Activated T-helper 17 cell treated with anti-CD3 and anti-CD28 coated beads, Interleukin-2, amount 50 U/mL, for 72 hours (primary cell): ENCODE results near the gene KLHL30. TPM values are rescaled to one million over a fixed set of nuclear protein-coding genes. Genes with fewer than 3 reads are reported as not detected.
A peak's percentile ranks its signal among the peaks of the same experiment; 100 is the strongest.
"Not testable (repeated sequence)": the region's sequence is repeated elsewhere in the genome, so short reads cannot be mapped to it uniquely, and the experiment has no call there.

Experiments
- ATAC-seq: fragments of 150-1000 bp; cut with Tn5 transposase; replicated peaks from 2 replicates; pipeline ENCODE4 v1.10.0; 2021; ENCODE audit warnings: mild to moderate bottlenecking, moderate library complexity
- H3K27ac Mint-ChIP-seq: one replicate; pipeline ENCODE4 v1.8.0; 2022; ENCODE audit warnings: mixed read lengths
- H3K27me3 Mint-ChIP-seq: one replicate; pipeline ENCODE4 v1.8.0; 2022; ENCODE audit warnings: mixed read lengths
- H3K36me3 Mint-ChIP-seq: one replicate; pipeline ENCODE4 v1.8.0; 2022; ENCODE audit warnings: low read depth, mild to moderate bottlenecking, mixed read lengths
- H3K4me1 Mint-ChIP-seq: one replicate; pipeline ENCODE4 v1.8.0; 2022; ENCODE audit warnings: mixed read lengths
- H3K4me3 Mint-ChIP-seq: one replicate; pipeline ENCODE4 v1.8.0; 2022; ENCODE audit warnings: mild to moderate bottlenecking, mixed read lengths
- H3K9me3 Mint-ChIP-seq: one replicate; pipeline ENCODE4 v1.8.0; 2022; ENCODE audit warnings: mixed read lengths
- total RNA-seq, 2 donors: library from RNA; stranded (reverse); gene quantifications; one replicate each; pipeline ENCODE4 v1.2.3, GENCODE V29; 2022

KLHL30 gene
- total RNA-seq, 2 donors from 2014 or later = not detected

DNA sequence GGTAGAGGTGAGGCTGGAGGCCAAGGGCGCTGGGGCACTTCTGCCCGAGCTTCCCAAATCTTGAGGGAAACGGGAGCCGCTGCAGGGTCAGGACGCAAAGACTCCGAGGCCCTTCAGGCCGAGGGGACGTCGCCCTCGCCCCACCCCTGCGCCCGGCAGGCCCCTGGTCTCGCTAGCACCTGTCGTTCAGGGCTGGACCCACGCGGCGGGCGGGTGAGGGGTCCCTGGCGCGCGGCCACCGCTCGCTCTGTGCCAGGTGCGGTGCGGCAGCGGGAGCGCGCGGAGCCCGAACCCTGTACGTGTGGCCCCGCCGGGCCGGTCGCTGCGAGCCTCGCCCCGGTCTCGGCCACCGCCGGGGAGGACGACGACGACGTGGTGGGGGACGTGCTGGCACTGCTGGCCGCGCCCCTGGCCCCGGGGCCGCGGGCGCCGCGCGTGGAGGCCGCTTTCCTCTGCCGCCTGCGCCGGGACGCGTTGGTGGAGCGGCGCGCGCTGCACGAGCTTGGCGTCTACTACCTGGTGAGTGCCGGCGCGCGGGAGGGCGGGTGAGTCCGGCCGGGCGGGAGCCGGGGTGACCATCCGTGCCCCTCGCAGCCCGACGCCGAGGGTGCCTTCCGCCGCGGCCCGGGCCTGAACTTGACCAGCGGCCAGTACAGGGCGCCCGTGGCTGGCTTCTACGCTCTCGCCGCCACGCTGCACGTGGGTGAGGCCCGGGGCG is 25.2 kb downstream of the KLHL30 start:
- peaks cover 7% of the 10 kb centered on the region for H3K27me3 Mint-ChIP-seq
- peaks cover 3% of the 10 kb centered on the region for H3K36me3 Mint-ChIP-seq
- no peak overlapping the region for H3K4me3 Mint-ChIP-seq
- no peaks in the 10 kb centered on the region for H3K4me1 Mint-ChIP-seq
- ATAC-seq = no peak
- no peaks in the 10 kb centered on the region for H3K9me3 Mint-ChIP-seq
- no peak overlapping the region for H3K27ac Mint-ChIP-seq

DNA sequence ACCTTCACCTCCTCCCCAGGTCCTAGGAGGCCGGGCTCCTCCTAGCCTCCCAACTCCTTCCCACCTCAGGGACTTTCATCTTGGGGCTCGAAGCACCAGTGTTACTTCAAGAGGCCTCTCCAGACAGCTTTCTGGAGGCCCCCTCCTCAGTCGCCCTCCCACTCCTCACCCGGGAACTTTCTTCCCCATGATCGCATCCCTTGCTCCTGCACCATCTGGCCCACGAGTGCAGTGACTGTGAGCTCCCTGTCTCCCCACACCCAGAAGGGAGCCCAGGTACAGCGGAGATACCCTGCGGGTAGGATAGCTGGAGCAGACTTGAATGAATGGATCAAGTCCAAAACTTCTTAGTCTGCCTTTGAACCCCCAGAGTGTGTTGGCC is 26.4 kb downstream of the KLHL30 start:
- H3K4me1 Mint-ChIP-seq = no peaks in the 10 kb centered on the region
- H3K4me3 Mint-ChIP-seq = no peak overlapping the region
- no peak for ATAC-seq
- H3K27me3 Mint-ChIP-seq = no peaks in the 10 kb centered on the region
- H3K27ac Mint-ChIP-seq = no peak overlapping the region
- H3K36me3 Mint-ChIP-seq = peaks cover 16% of the 10 kb centered on the region
- H3K9me3 Mint-ChIP-seq = no peaks in the 10 kb centered on the region

DNA sequence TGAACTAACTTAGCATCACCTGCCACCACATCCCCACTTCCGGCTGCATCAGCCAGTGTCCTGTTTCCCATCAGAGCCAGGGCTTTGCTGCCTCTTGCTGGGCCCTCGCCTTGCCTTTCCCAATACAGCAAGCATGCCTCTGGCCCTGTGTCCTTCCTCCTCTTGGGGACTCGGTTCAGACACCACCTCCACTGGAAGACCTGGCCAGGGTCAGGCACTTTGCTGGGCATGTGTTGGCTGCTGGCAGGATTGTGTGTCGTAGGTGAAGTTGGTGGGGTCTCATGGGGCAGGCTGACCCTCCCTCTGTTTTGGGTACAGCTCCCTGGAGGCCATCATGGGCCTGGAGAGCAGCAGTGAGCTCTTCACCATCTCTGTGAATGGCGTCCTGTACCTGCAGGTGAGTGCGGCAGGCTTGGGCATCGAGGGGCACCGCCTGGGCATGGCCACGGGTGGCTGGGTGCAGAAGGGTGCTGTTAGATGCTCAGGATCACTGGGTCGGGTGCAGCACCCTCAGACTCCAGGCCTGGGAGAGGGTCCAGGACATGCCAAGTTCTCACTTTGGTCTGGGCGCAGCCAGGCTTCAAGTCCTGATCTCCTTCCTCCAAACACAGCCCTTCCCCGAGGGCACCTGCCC is 26.9 kb downstream of the KLHL30 start:
- Mint-ChIP-seq H3K4me1 (no peaks in the 10 kb centered on the region), H3K27ac (no peak overlapping the region), H3K4me3 (no peak overlapping the region), H3K27me3 (no peaks in the 10 kb centered on the region), H3K36me3 (peaks cover 21% of the 10 kb centered on the region), H3K9me3 (no peaks in the 10 kb centered on the region)
- ATAC-seq = no peak

DNA sequence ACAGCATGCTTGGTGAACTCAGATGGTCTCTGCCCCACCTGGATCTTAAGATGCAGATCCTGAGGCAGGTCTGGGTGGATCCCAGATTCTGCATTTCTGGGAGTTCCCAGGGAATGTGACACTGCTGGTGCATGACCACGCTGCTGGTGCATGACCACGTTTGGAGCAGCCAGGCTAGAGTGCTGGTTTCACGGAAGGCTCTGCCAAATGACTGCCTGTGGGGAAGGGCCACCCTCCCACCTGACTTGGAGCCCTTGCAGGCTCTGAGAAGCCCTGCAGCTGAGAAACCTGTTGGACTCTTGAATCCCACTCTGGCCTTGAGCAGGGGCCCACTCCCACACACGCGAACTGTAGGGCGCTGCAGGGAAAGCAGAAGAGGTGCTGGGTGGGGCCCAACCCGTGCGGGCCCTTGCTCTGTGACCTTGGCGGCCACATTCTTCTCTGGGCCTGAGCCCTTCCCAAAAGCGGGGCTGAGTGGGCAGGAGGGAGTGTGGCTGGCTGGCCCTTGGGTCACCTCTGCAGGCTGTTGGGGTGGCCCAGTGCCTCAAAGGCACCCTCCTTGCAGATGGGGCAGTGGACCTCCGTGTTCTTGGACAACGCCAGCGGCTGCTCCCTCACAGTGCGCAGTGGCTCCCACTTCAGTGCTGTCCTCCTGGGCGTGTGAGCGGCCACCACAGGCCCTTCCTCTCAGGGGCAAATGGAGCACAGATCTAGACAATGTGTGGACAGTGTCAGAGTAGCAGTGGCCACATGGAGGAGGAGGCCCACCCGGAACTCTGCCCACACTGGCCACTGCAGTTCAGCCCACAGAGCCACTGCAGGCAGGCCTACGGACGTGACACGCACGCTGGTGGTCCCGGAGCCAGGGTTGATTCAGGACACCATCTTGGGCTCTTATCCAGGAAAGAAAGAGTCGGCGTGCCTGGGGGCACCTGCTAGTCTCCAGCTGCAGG is 28.2 kb downstream of the KLHL30 start:
- H3K27ac Mint-ChIP-seq = no peak overlapping the region
- H3K4me1 Mint-ChIP-seq = no peaks in the 10 kb centered on the region
- no peaks in the 10 kb centered on the region for H3K9me3 Mint-ChIP-seq
- no peak overlapping the region for H3K4me3 Mint-ChIP-seq
- H3K27me3 Mint-ChIP-seq = no peaks in the 10 kb centered on the region
- H3K36me3 Mint-ChIP-seq = peaks cover 34% of the 10 kb centered on the region
- ATAC-seq = no peak

DNA sequence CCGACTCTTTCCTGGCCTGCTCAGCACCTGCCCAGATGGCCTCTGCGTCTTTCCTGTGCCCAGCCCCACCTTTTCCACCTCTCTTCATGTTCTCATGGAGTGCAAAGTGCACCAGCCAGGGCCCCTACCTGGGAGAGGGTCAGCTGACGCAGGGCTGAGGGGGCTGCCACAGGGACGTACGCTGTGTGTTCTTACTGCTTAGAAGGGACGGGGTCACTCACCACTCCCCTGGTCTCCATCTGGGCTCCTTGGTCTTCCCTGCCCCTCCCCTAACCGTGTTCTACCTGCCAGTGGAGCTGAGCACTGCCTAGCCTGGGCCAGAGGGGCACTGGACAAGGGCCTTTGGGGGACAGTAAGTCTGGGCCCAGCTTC is 28.9 kb downstream of the KLHL30 start:
- Mint-ChIP-seq H3K4me3 (no peak overlapping the region), H3K27me3 (no peaks in the 10 kb centered on the region), H3K36me3 (peaks cover 40% of the 10 kb centered on the region), H3K4me1 (no peaks in the 10 kb centered on the region), H3K9me3 (no peaks in the 10 kb centered on the region), H3K27ac (no peak overlapping the region)
- ATAC-seq = no peak

DNA sequence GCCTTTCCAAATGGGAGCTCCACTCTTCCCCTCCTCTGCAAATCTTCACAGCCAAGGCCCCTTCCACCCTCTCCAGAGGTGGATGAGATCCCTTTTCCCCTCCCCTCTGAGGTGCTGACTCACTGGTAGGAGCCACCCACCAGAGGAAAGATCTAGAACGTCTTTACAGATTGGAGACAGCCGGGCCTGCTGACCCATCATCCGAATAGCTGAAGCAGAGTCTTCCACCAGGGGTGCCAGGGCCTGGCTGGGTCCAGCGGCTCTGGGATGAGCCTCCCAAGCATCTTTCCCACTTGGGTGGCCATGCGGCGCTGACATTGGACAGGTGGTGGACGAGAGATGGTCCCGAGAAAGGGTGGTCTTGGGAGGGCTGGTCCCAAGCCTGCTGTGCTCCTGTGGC is 29.3 kb downstream of the KLHL30 start:
- Mint-ChIP-seq H3K27ac (no peak overlapping the region), H3K9me3 (no peaks in the 10 kb centered on the region), H3K4me1 (no peaks in the 10 kb centered on the region), H3K36me3 (peaks cover 45% of the 10 kb centered on the region), H3K27me3 (no peaks in the 10 kb centered on the region), H3K4me3 (no peak overlapping the region)
- ATAC-seq = no peak

DNA sequence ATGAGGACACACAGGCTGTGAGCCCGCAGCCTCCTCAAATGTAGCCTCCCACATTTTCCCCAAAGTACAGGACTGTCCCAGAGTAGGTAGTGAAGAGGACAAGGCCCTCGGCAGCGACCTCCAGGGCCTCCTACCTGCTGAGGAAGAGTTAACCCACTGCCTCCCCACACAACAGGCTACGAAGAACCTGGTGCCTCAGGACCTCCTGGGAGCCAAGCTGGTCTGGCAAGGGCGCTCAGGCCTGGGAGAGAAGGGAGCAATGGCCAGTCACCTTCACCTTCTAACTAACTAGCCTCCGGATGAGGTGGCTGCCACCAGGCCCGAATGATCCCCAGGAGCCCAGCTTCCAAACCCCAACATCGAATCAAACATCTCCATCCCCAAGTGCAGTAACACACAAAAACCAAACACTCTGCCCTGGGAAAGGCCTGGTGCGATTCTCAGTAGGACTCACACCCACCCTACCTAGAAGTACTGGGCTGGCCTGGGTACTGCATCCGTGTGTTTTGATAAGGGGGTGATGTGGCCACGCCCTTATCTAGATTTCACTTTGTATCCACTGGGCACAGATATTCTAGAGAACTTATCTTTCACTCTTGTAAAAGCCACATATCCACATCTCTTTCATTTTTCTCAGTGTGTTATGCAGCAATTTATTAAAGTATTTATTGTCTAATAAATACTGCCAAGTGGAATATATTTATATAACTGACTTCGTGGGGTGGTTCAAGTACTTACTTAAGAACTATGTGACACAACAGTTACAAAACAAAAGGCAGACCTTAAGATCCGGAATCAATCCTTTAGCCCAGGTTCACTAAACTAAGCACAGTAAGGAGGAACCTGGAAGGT is 30.0 kb downstream of the KLHL30 start:
- H3K4me1 Mint-ChIP-seq = no peaks in the 10 kb centered on the region
- no peak for ATAC-seq
- H3K27me3 Mint-ChIP-seq = no peaks in the 10 kb centered on the region
- H3K27ac Mint-ChIP-seq = peak overlapping the region; percentile 43
- H3K36me3 Mint-ChIP-seq = peaks cover 51% of the 10 kb centered on the region
- H3K9me3 Mint-ChIP-seq = no peaks in the 10 kb centered on the region
- no peak overlapping the region for H3K4me3 Mint-ChIP-seq

DNA sequence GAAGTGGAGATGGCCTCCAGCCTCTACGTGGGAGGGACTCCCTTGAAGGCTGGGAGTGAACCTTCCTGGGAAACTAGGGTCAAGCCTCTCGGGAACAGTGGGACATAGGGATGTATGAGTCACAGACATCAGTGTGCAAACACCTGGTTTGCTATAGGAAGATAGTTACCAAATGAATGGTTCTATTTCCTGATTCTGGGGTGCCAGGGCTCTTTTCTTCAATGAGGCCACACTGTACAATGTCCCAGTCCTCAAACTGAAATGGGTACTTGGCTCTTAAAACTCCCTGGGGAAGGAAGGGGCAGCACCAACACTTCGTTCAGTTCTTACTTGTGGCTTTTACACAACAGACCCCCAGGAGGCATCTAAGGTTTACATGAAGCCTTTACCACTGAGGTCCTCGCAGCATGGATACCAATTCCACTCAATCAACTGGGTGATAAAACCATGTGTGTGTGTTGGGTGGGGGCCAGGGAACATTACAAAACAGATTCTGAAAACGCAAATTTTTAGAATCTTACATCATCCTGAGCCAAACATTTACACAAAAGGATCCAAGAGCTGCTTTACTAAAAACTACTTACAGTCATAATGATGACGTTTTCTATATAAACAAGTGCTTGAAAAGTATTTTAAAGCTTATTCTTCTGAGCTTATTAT is 30.7 kb downstream of the KLHL30 start:
- no peak for ATAC-seq
- H3K9me3 Mint-ChIP-seq = no peaks in the 10 kb centered on the region
- H3K4me3 Mint-ChIP-seq = no peak overlapping the region
- no peaks in the 10 kb centered on the region for H3K4me1 Mint-ChIP-seq
- H3K27ac Mint-ChIP-seq = peak overlapping the region; percentile 43
- no peaks in the 10 kb centered on the region for H3K27me3 Mint-ChIP-seq
- peaks cover 59% of the 10 kb centered on the region for H3K36me3 Mint-ChIP-seq

DNA sequence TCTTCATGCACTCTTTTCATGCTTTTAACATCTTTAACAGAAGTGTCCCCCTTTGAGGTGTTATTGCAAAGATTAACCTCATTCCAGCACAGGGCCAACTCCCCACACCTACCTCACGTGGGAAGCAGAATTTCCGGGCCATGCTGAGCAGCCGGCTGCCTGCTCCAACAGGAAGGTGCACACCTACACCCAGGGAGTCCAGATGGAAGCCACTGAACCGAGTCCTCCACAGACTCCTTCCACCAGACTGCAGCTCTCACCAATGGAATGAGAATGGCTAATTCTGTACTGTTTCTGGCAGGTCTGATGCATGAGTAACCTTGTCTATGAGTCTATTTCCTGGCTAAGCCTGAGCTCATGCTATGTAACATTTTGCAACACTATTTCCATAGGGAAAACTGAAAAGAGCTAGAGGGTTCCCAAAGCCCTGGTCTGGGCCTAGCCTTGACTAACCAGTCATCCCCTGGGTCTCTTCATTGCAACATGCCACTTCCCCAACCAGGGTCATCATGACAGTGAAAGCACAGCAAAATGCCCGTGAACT is 31.3 kb downstream of the KLHL30 start:
- no peaks in the 10 kb centered on the region for H3K27me3 Mint-ChIP-seq
- H3K27ac Mint-ChIP-seq = no peak overlapping the region
- no peak for ATAC-seq
- H3K9me3 Mint-ChIP-seq = no peaks in the 10 kb centered on the region
- H3K36me3 Mint-ChIP-seq = peaks cover 65% of the 10 kb centered on the region
- H3K4me3 Mint-ChIP-seq = no peak overlapping the region
- H3K4me1 Mint-ChIP-seq = no peaks in the 10 kb centered on the region

DNA sequence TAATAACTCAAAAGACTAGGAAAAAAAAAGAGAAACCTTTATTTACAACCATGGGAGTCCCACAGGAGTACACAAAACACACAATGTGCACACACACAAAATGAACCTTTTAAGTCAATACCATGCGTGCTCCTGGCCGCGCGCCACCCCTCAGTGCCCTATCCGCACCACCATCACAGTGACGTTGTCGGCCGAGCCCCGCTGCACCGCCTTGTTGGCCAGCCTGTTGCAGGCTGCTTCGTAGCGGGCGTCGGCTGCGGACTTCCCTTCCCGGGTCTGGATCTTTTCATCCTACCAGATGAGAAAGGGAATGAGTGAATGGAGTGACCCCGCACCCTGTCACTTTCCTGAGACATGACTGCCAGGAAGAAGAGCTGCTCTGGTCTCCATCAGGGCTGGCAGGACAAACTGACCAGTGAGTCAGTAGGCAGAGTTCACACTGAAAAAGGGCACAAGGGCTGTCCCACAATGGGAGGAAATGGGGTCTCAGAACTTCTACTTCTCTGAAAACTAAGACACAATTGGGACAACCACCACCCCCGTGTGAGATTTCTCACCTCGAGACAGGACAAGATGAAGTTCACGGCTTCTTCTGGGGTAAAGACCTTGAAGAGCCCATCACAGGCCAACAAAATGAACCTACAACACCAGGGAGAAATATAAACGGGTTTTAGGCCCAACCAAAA is 32.1 kb downstream of the KLHL30 start:
- ATAC-seq = no peak
- Mint-ChIP-seq H3K4me1 (no peaks in the 10 kb centered on the region), H3K4me3 (no peak overlapping the region), H3K27ac (no peak overlapping the region), H3K27me3 (no peaks in the 10 kb centered on the region), H3K36me3 (peaks cover 72% of the 10 kb centered on the region), H3K9me3 (no peaks in the 10 kb centered on the region)

DNA sequence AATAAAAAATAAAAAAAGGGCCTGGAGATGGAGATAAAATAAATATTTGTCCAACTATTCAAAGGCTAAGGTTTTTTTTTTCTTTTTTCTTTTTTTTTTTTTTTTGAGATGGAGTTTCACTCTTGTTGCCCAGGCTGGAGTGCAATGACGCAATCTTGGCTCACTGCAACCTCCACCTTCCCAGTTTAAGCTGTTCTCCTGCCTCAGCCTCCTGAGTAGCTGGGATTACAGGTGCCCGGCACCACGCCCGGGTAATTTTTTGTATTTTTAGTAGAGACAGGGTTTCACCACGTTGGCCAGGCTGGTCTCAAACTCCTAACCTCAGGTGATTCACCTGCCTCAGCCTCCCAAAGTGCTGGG is 32.6 kb downstream of the KLHL30 start:
- not testable (repeated sequence) for ATAC-seq, H3K4me3 Mint-ChIP-seq, H3K4me1 Mint-ChIP-seq, H3K9me3 Mint-ChIP-seq, H3K27ac Mint-ChIP-seq, H3K27me3 Mint-ChIP-seq
- H3K36me3 Mint-ChIP-seq = peaks cover 78% of the 10 kb centered on the region

DNA sequence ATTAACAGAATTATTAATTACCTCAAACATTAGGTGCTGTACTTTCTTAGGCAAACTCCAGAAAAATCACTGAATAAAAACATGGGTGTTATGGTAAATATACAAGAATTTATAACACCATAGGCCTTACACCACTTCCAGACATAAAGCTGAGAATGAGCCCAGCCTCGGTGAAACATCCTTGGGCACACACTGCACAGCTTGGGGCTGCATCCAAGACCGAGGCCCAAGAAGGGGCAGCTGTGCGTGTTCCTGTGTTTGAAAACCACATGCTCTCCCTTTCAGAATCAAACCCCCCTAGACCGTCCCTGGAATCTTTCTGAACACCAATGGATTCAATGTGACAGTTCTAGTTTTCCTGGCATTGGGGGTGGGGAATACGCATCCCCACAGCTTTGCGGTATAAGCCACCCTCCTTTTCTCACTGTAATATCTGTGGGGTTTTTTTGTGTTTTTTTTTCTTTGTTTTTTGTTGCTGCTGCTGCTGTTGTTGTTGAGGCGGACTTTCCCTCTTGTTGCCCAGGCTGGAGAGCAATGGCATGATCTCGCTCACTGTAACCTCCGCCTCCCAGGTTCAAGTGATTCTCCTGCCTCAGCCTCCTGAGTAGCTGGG is 33.2 kb downstream of the KLHL30 start:
- H3K27me3 Mint-ChIP-seq = no peaks in the 10 kb centered on the region
- H3K9me3 Mint-ChIP-seq = no peaks in the 10 kb centered on the region
- H3K27ac Mint-ChIP-seq = no peak overlapping the region
- H3K4me1 Mint-ChIP-seq = no peaks in the 10 kb centered on the region
- peaks cover 84% of the 10 kb centered on the region for H3K36me3 Mint-ChIP-seq
- no peak overlapping the region for H3K4me3 Mint-ChIP-seq
- ATAC-seq = no peak

DNA sequence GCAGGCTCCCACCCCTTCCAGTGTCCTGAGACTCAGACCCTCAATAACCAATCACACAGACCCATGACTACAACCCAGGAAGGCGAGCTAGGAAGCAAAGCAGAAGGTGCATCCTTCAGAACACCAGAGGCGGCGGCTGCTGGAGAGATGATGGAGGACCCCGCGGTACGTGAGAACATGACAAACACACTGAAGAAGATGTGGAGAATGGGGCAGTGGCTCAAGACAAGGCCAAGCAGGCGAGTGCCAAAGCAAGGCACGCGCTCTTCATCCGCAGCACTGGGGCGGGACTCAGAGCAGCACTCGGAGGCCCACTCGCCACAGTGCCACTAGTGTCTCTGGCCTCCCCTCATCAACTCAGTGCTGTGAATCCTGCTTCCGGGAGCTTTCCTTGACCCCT is 34.0 kb downstream of the KLHL30 start:
- Mint-ChIP-seq H3K36me3 (peaks cover 91% of the 10 kb centered on the region), H3K27ac (peak overlapping the region; percentile 28)

More for the DNA sequence above, 34.0 kb downstream of the KLHL30 start:
- no peak for ATAC-seq
- no peaks in the 10 kb centered on the region for H3K4me1 Mint-ChIP-seq
- H3K27me3 Mint-ChIP-seq = no peaks in the 10 kb centered on the region
- no peaks in the 10 kb centered on the region for H3K9me3 Mint-ChIP-seq
- H3K4me3 Mint-ChIP-seq = no peak overlapping the region
